Activated B cell treated with CpG ODN at 0.5 μM for 24 hours (primary cell): ENCODE results near the gene ASZ1. TPM values are rescaled to one million over a fixed set of nuclear protein-coding genes. Genes with fewer than 3 reads are reported as not detected.

ENCODE experiments used
- ATAC-seq: fragments of 200-7000 bp; cut with Tn5 transposase; one replicate; pipeline ENCODE4 v1.10.0; 2021; ENCODE audit warnings: low read depth, mild to moderate bottlenecking, moderate library complexity
- CTCF ChIA-PET: fragments of 350-600 bp; sonication (Branson Sonifier 250); formaldehyde crosslinking; loops from one replicate; lab custom pipeline; 2021; ENCODE audit warnings: antibody characterized with exemption; lab: Charles Lee
- POLR2A ChIA-PET: fragments of 350-600 bp; sonication (Branson Sonifier 250); formaldehyde crosslinking; loops from one replicate; lab custom pipeline; 2021; ENCODE audit warnings: antibody characterized with exemption; lab: Charles Lee
- DNase-seq: peaks from one replicate; pipeline ENCODE4 v3.0.0; 2022
- H3K27ac Mint-ChIP-seq: one replicate; pipeline ENCODE4 v1.8.0; 2020; ENCODE audit warnings: mixed read lengths
- H3K27me3 Mint-ChIP-seq: one replicate; pipeline ENCODE4 v1.8.0; 2021; ENCODE audit warnings: mixed read lengths
- H3K36me3 Mint-ChIP-seq: one replicate; pipeline ENCODE4 v1.8.0; 2021; ENCODE audit warnings: low read depth, mixed read lengths
- H3K4me1 Mint-ChIP-seq: one replicate; pipeline ENCODE4 v1.8.0; 2021; ENCODE audit warnings: mixed read lengths
- H3K4me3 Mint-ChIP-seq: one replicate; pipeline ENCODE4 v1.8.0; 2020; ENCODE audit warnings: mild to moderate bottlenecking, mixed read lengths
- H3K9me3 Mint-ChIP-seq: one replicate; pipeline ENCODE4 v1.8.0; 2020; ENCODE audit warnings: mixed read lengths
- CTCF ChIP-seq: fragments of 200-600 bp; IDR thresholded peaks from one replicate; pipeline ENCODE4 v1.8.0; 2022; ENCODE audit warnings: antibody characterized with exemption, mild to moderate bottlenecking
- intact Hi-C: fragments of 100-400 bp; cut with micrococcal nuclease; formaldehyde crosslinking; loops from one replicate; pipeline ENCODE4 v1.15.1; 2024
- total RNA-seq: library from RNA; stranded (reverse); gene quantifications from 2 replicates; pipeline ENCODE4 v1.2.3, GENCODE V29; 2022

ASZ1 gene
- total RNA-seq, 1 donor from 2014 or later: not detected

DNA sequence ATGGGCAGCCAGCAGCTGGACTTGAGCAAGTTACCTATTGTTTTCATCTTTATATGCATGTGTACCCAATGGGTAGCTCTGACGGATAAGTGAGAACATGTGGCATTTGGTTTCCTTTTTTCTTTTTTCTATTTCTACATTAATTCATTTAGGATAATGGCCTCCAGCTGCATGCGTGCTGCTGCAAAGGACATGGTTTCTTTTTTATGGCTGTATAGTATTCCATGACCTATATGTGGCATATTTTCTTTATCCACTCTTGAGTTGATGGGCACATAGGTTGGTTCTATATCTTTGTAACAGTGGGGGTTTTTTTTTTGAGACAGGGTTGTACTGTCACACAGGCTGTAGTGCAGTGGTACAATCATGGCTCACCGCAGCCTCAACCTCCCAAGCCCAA, 37.4 kb downstream of the ASZ1 start:
- Mint-ChIP-seq H3K4me3 (no peak overlapping the region), H3K27ac (no peak overlapping the region), H3K36me3 (no peaks in the 10 kb centered on the region), H3K27me3 (no peaks in the 10 kb centered on the region), H3K9me3 (peaks cover 15% of the 10 kb centered on the region), H3K4me1 (no peaks in the 10 kb centered on the region)
- intact Hi-C loops: no loop called here
- ChIA-PET POLR2A (no interaction called here), CTCF (no interaction called here)
- no peak for ATAC-seq
- TF ChIP-seq CTCF: no peak
- DNase-seq: no peak

DNA sequence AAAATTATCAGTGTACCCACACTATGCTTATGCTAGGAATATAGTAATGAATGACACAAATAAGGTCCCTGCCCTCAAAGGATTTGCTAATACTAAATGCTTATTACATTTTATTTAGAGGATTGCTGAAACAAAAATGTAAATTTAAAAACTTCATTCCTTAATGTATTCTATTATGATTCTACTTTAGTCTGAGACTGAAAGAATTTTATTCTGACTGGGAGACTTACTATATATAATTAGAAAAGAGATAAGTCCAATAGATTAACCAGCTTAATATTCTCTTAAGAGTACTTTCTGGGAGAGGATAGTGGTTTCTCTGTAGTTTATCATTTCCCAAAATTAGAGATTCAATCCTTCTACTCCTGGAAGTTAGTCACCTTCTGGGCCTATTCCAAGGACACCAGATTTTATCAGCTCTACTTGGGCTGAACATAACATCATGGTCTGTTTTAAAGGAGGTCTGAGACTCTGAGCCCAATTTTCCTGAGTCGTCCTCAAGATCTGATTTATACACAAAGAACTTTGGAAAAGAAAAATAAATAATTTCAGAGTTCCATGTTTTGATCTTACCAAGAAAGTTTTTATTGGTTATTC, 41.1 kb downstream of the ASZ1 start:
- Mint-ChIP-seq H3K27ac (no peak overlapping the region), H3K9me3 (peaks cover 15% of the 10 kb centered on the region), H3K27me3 (no peaks in the 10 kb centered on the region), H3K4me1 (no peaks in the 10 kb centered on the region), H3K36me3 (no peaks in the 10 kb centered on the region), H3K4me3 (no peak overlapping the region)
- ChIA-PET CTCF (no interaction called here), POLR2A (no interaction called here)
- no peak for TF ChIP-seq CTCF
- no peak for ATAC-seq
- intact Hi-C loops: loop anchor here (2.0 kb wide), 1 partner anchor 173 kb away; no protein-coding TSS in a partner anchor
- no peak for DNase-seq

GRCh38 chr7:117385363-117386109, 41.8 kb downstream of the ASZ1 start:
- Mint-ChIP-seq H3K27me3 (no peaks in the 10 kb centered on the region), H3K4me3 (no peak overlapping the region), H3K4me1 (no peaks in the 10 kb centered on the region), H3K36me3 (no peaks in the 10 kb centered on the region), H3K9me3 (peaks cover 15% of the 10 kb centered on the region), H3K27ac (no peak overlapping the region)
- no peak for DNase-seq
- CTCF ChIA-PET: no interaction called here
- TF ChIP-seq CTCF: no peak
- POLR2A ChIA-PET: no interaction called here
- no peak for ATAC-seq
- intact Hi-C loops: loop anchor here (2.0 kb wide), 1 partner anchor 173 kb away; no protein-coding TSS in a partner anchor

- ATAC-seq (no peak), DNase-seq (no peak)
- Mint-ChIP-seq H3K9me3 (peaks cover 13% of the 10 kb centered on the region), H3K36me3 (no peaks in the 10 kb centered on the region), H3K27me3 (no peaks in the 10 kb centered on the region), H3K27ac (no peak overlapping the region), H3K4me1 (no peaks in the 10 kb centered on the region), H3K4me3 (no peak overlapping the region)
- no peak for TF ChIP-seq CTCF
- ChIA-PET POLR2A (no interaction called here), CTCF (no interaction called here)
- intact Hi-C loops: no loop called here
These were observed 42.5 kb downstream of the ASZ1 start for GRCh38 chr7:117384688-117385362.
